A549 (cell line): ENCODE data around the gene PRC1. TPM values are rescaled to one million over a fixed set of nuclear protein-coding genes. Genes with fewer than 3 reads are reported as not detected.

ENCODE experiments used
- ATAC-seq, 2 experiments: fragments of 200-7000 bp in 1 of 2; fragments of >200 bp in 1 of 2; cut with Nextera tagmentation in 1 of 2; cut with Tn5 transposase in 1 of 2; 3 replicates each; pipeline versions ENCODE4 v1.8.0 to v1.9.1; 2018 to 2020; ENCODE audit warnings: mild to moderate bottlenecking in 1 of 2, moderate library complexity in 1 of 2
- CTCF ChIA-PET: fragments of 300-600 bp; sonication (Branson Sonifier 250); formaldehyde crosslinking; extraction: SDS; loops from one replicate; lab custom pipeline; 2021; ENCODE audit warnings: antibody characterized with exemption, inconsistent platforms; lab: Yijun Ruan, JAX
- POLR2A ChIA-PET: fragments of 350-600 bp; formaldehyde crosslinking; extraction: SDS; loops from one replicate; lab custom pipeline; 2021; ENCODE audit warnings: antibody characterized with exemption, inconsistent platforms; lab: Yijun Ruan, JAX
- DNase-seq, 2 experiments: peaks; one replicate each; pipeline versions ENCODE4 v3.0.0 to v3.0.0-alpha.2; 2011 to 2016; ENCODE audit warnings: low read depth in 1 of 2, low spot score in 1 of 2
- FAIRE-seq: peaks from 2 replicates; lab custom pipeline; 2011; peaks lifted over from hg19 to GRCh38; lab: Jason Lieb, UNC
- H3K27ac ChIP-seq, 2 experiments: fragments of >200 bp; sonication (Bioruptor Twin); formaldehyde crosslinking; 3 replicates each; pipeline ENCODE4 v1.5.1; 2016 to 2017
- H3K4me1 ChIP-seq: fragments of >200 bp; sonication (Bioruptor Twin); formaldehyde crosslinking; 3 replicates; pipeline ENCODE4 v1.6.1; 2016
- H3K4me2 ChIP-seq: fragments of >200 bp; sonication (Bioruptor Twin); formaldehyde crosslinking; 3 replicates; pipeline ENCODE4 v1.6.1; 2016
- H3K4me3 ChIP-seq: fragments of >200 bp; sonication (Bioruptor Twin); formaldehyde crosslinking; 3 replicates; pipeline ENCODE4 v1.5.1; 2016
- H3K9me3 ChIP-seq: fragments of >200 bp; sonication (Bioruptor Twin); formaldehyde crosslinking; 3 replicates; pipeline ENCODE4 v1.6.1; 2016
- ATOH8 ChIP-seq: fragments of 250-450 bp; sonication (Bioruptor Pico); IDR thresholded peaks from 2 replicates; pipeline ENCODE4 v1.5.0; 2020; ENCODE audit warnings: low read depth, mild to moderate bottlenecking, moderate library complexity
- CHD2 ChIP-seq: fragments of 150-350 bp; IDR thresholded peaks from 2 replicates; pipeline ENCODE4 v1.6.1; 2014; ENCODE audit warnings: low read length; ENCODE audit not compliant: partially characterized antibody
- CHD4 ChIP-seq: fragments of 200-600 bp; sonication (generic); IDR thresholded peaks from 2 replicates; pipeline ENCODE4 v1.6.1; 2016; ENCODE audit warnings: antibody characterized with exemption, mild to moderate bottlenecking, borderline replicate concordance
- CTCF ChIP-seq: fragments of >200 bp; sonication (Bioruptor Twin); formaldehyde crosslinking; IDR thresholded peaks from 3 replicates; pipeline ENCODE4 v1.5.1; 2016
- EHMT2 ChIP-seq: fragments of 200-600 bp; sonication (generic); IDR thresholded peaks from 2 replicates; pipeline ENCODE4 v1.6.1; 2016; ENCODE audit warnings: antibody characterized with exemption, low read depth, mild to moderate bottlenecking, moderate library complexity
- ELK1 ChIP-seq: fragments of 150-350 bp; IDR thresholded peaks from 2 replicates; pipeline ENCODE4 v1.6.1; 2014; ENCODE audit warnings: low read depth, mild to moderate bottlenecking, low read length
- EP300 ChIP-seq, 2 experiments: fragments of >200 bp; sonication (Bioruptor Twin); formaldehyde crosslinking; IDR thresholded peaks; 2 replicates in 1 of 2; 3 replicates in 1 of 2; pipeline ENCODE4 v1.6.1; 2016 to 2017
- ESRRA ChIP-seq: fragments of 150-350 bp; IDR thresholded peaks from 2 replicates; pipeline ENCODE4 v1.6.1; 2014; ENCODE audit warnings: mild to moderate bottlenecking, low read length, borderline replicate concordance
- HES2 ChIP-seq: fragments of >200 bp; sonication (Bioruptor Twin); formaldehyde crosslinking; IDR thresholded peaks from 2 replicates; pipeline ENCODE4 v1.6.1; 2016
- HMGXB4 ChIP-seq: fragments of 250-450 bp; sonication (Bioruptor Pico); IDR thresholded peaks from 2 replicates; pipeline ENCODE4 v1.5.0; 2021; ENCODE audit warnings: mild to moderate bottlenecking, moderate library complexity, borderline replicate concordance
- KDM1A ChIP-seq: fragments of 200-600 bp; sonication (generic); IDR thresholded peaks from 2 replicates; pipeline ENCODE4 v1.6.1; 2016; ENCODE audit warnings: low read depth, mild to moderate bottlenecking
- MAFK ChIP-seq: fragments of 450-650 bp; IDR thresholded peaks from 2 replicates; pipeline ENCODE4 v1.6.1; 2014; ENCODE audit not compliant: partially characterized antibody
- MYC ChIP-seq: IDR thresholded peaks from 2 replicates; pipeline ENCODE4 v1.6.1; 2012; ENCODE audit warnings: mild to moderate bottlenecking, inconsistent platforms, low read length, improper control_type of control experiment, borderline replicate concordance
- NFE2L2 ChIP-seq: fragments of 150-350 bp; conservative IDR thresholded peaks from 2 replicates; pipeline ENCODE4 v1.6.1; 2014; ENCODE audit warnings: low read length
- NPAS2 ChIP-seq: fragments of 250-450 bp; sonication (Bioruptor Pico); IDR thresholded peaks from 2 replicates; pipeline ENCODE4 v1.8.0; 2022; ENCODE audit warnings: mild to moderate bottlenecking, moderate library complexity, borderline replicate concordance
- RAD21 ChIP-seq, 2 experiments: fragments of >200 bp in 1 of 2; sonication (Bioruptor Twin) in 1 of 2; formaldehyde crosslinking in 1 of 2; IDR thresholded peaks in 1 of 2; conservative IDR thresholded peaks in 1 of 2; 2 replicates in 1 of 2; 3 replicates in 1 of 2; pipeline ENCODE4 v1.6.1; 2012 to 2018; ENCODE audit warnings: inconsistent platforms in 1 of 2
- RCOR1 ChIP-seq: fragments of 150-350 bp; IDR thresholded peaks from 2 replicates; pipeline ENCODE4 v1.6.1; 2014; ENCODE audit warnings: antibody characterized with exemption, low read length, low read depth
- RFX5 ChIP-seq: fragments of 450-650 bp; IDR thresholded peaks from 2 replicates; pipeline ENCODE4 v1.7.1; 2014; ENCODE audit warnings: antibody characterized with exemption, mild to moderate bottlenecking, moderate library complexity
- RNF2 ChIP-seq: fragments of 200-600 bp; sonication (generic); IDR thresholded peaks from 2 replicates; pipeline ENCODE4 v1.6.1; 2016; ENCODE audit warnings: low read depth, mild to moderate bottlenecking, antibody characterized with exemption, moderate library complexity, borderline replicate concordance
- ZSCAN20 ChIP-seq: fragments of 250-450 bp; sonication (Bioruptor Pico); IDR thresholded peaks from 2 replicates; pipeline ENCODE4 v1.8.0; 2022; ENCODE audit warnings: mild to moderate bottlenecking, moderate library complexity
- WGBS: methylation state at CpG from one replicate; pipeline ENCODE4 v1.1.6; 2017; ENCODE audit errors: missing lambda C conversion rate; 5-methylcytosine and 5-hydroxymethylcytosine counted together
- polyA plus RNA-seq, 4 experiments: library from polyadenylated mRNA; depleted of rRNA in 3 of 4; stranded (reverse); fragments of >200 nt; fragmentation: RNase III in 1 of 4; extraction: RNeasy Plus Mini Kit Qiagen cat#74134 plus additional on column Dnase treatment in 1 of 4; gene quantifications; 2 replicates in 3 of 4; 3 replicates in 1 of 4; pipeline ENCODE4 v1.2.3, GENCODE V29; 2011 to 2017

Gene PRC1
- polyA plus RNA-seq, 2 of the 4 experiments (the other 2 are of a cell fraction) = 303 to 426 TPM

- FAIRE-seq = no peak
- DNase-seq = no peak
- Histone ChIP-seq H3K27ac (peak overlapping the region; percentile 66 to 87), H3K4me1 (peaks cover 15% of the 10 kb centered on the region), H3K4me2 (peak overlapping the region; percentile 24; the same call in 1 of the 3 replicates), H3K9me3 (no peaks in the 10 kb centered on the region), H3K4me3 (no peak overlapping the region)
- TF ChIP-seq CHD4 (no peak), EP300 (IDR thresholded peaks at IDR 0.05) (no peak), MYC (no peak), RAD21 (conservative IDR thresholded peaks at IDR 0.05 in 1 of 2, IDR thresholded peaks at IDR 0.05 in 1 of 2) (no peak), EHMT2 (no peak), MAFK (no peak), HMGXB4 (CRISPR knock-in tag) (no peak), ZSCAN20 (CRISPR knock-in tag) (no peak), HES2 (no peak), KDM1A (no peak), NFE2L2 (no peak), RFX5 (no peak), CTCF (no peak), CHD2 (no peak), ATOH8 (CRISPR knock-in tag) (no peak), RCOR1 (no peak)
- ATAC-seq = no peak
- 93% methylated on average over 22 of the region's 23 CpGs for WGBS
- ChIA-PET CTCF (interaction anchor here (0.9 to 25.4 kb wide), 4 partner anchors 9 to 322 kb away, joined by 3 to 536 read pairs (median 6); partner anchors contain the start of genes HDDC3 and UNC45A), POLR2A (interaction anchor here (0.6 to 1.0 kb wide), 2 partner anchors 9 to 21 kb away, joined by 3 read pairs; no protein-coding TSS in a partner anchor)
Measured at GRCh38 chr15:90949979-90950675, 44.2 kb downstream of the PRC1 start.

- Histone ChIP-seq H3K4me3 (no peak overlapping the region), H3K4me1 (peaks cover 11% of the 10 kb centered on the region), H3K4me2 (no peak overlapping the region), H3K27ac (no peak overlapping the region), H3K9me3 (no peaks in the 10 kb centered on the region)
- no peak for FAIRE-seq
- 95% methylated on average over 8 of the region's 8 CpGs for WGBS
- TF ChIP-seq RCOR1 (no peak), NPAS2 (CRISPR knock-in tag) (no peak), CHD2 (no peak), KDM1A (no peak), ELK1 (no peak), RNF2 (no peak), ESRRA (no peak)
- DNase-seq = no peak
- ATAC-seq = no peak
- CTCF ChIA-PET = interaction anchor here (1.1 to 25.4 kb wide), 5 partner anchors 8 to 101 kb away, joined by 3 to 536 read pairs (median 8); partner anchors contain the start of genes HDDC3 and UNC45A
- POLR2A ChIA-PET = interaction anchor here (2.0 kb wide), 1 partner anchor 14 kb away, joined by 5 read pairs; the partner anchor contains the start of gene UNC45A
Measured at GRCh38 chr15:90948506-90948905, 45.8 kb downstream of the PRC1 start.
